SK-N-SH (cell line): ENCODE measurements around the gene CCDC61. TPM values are rescaled to one million over a fixed set of nuclear protein-coding genes. Genes with fewer than 3 reads are reported as not detected.
A peak's percentile ranks its signal among the peaks of the same experiment; 100 is the strongest.

ENCODE experiments used
- CTCF ChIA-PET: fragments of 300-600, 350-600 bp; formaldehyde crosslinking; extraction: SDS; loops from one replicate; lab custom pipeline; 2021; lab: Yijun Ruan, JAX
- POLR2A ChIA-PET: fragments of 350-600 bp; sonication (Branson Sonifier 250); formaldehyde crosslinking; extraction: SDS; loops from one replicate; lab custom pipeline; 2020; ENCODE audit warnings: antibody characterized with exemption, inconsistent platforms; lab: Yijun Ruan, JAX
- DNase-seq: peaks from one replicate; pipeline ENCODE4 v3.0.0; 2012
- H2AFZ ChIP-seq: fragments of 200-600 bp; sonication (generic); 2 replicates; pipeline ENCODE4 v1.8.1; 2016; ENCODE audit warnings: antibody characterized with exemption, mild to moderate bottlenecking, low read depth
- H3F3A ChIP-seq: fragments of 200-600 bp; sonication (generic); replicated peaks from 2 replicates; pipeline ENCODE3; 2016; ENCODE audit warnings: antibody characterized with exemption, mild to moderate bottlenecking; ENCODE audit not compliant: insufficient read depth
- H3K27ac ChIP-seq, 2 experiments: fragments of 200-500 bp in 1 of 2; fragments of 200-600 bp in 1 of 2; sonication (Bioruptor generic) in 1 of 2; sonication (generic), shearing (Covaris generic) in 1 of 2; 2 replicates each; pipeline versions ENCODE4 v1.5.1 to v1.6.1; 2014 to 2016; ENCODE audit warnings: low read depth in 2 of 2, inconsistent platforms in 1 of 2, low read length in 1 of 2, mild to moderate bottlenecking in 1 of 2, mixed read lengths in 1 of 2
- H3K27me3 ChIP-seq: fragments of 200-600 bp; sonication (generic), shearing (Covaris generic); 2 replicates; pipeline ENCODE4 v1.6.1; 2016; ENCODE audit warnings: mixed run types; ENCODE audit not compliant: insufficient read depth
- H3K36me3 ChIP-seq, 2 experiments: fragments of 200-500 bp in 1 of 2; fragments of 200-600 bp in 1 of 2; sonication (Bioruptor generic) in 1 of 2; sonication (generic) in 1 of 2; replicated peaks in 1 of 2; 2 replicates each; pipeline versions ENCODE3 to v1.5.1; 2014 to 2016; ENCODE audit warnings: low read length in 1 of 2, mild to moderate bottlenecking in 1 of 2; ENCODE audit not compliant: insufficient read depth in 2 of 2, control insufficient read depth in 1 of 2
- H3K4me1 ChIP-seq, 2 experiments: fragments of 200-500 bp in 1 of 2; fragments of 200-600 bp in 1 of 2; sonication (Bioruptor generic) in 1 of 2; sonication (generic), shearing (Covaris generic) in 1 of 2; 2 replicates each; pipeline versions ENCODE4 v1.5.1 to v1.6.1; 2014 to 2016; ENCODE audit warnings: low read depth in 1 of 2, low read length in 1 of 2, mixed run types in 1 of 2; ENCODE audit not compliant: insufficient read depth in 2 of 2, control insufficient read depth in 1 of 2
- H3K4me2 ChIP-seq: fragments of 200-600 bp; sonication (generic), shearing (Covaris generic); 2 replicates; pipeline ENCODE4 v1.6.1; 2017; ENCODE audit warnings: mixed run types
- H3K4me3 ChIP-seq, 2 experiments: fragments of 200-500 bp in 1 of 2; fragments of 200-600 bp in 1 of 2; sonication (Bioruptor generic) in 1 of 2; sonication (generic), shearing (Covaris generic) in 1 of 2; 2 replicates each; pipeline versions ENCODE4 v1.5.1 to v1.8.1; 2014 to 2016; ENCODE audit warnings: low read depth in 2 of 2, inconsistent platforms in 1 of 2, low read length in 1 of 2, mild to moderate bottlenecking in 1 of 2, mixed read lengths in 1 of 2, moderate library complexity in 1 of 2
- H3K79me2 ChIP-seq: fragments of 200-600 bp; sonication (generic); 2 replicates; pipeline ENCODE4 v1.8.1; 2017; ENCODE audit warnings: mild to moderate bottlenecking; ENCODE audit not compliant: insufficient read depth
- H3K9ac ChIP-seq: fragments of 200-600 bp; sonication (generic); 2 replicates; pipeline ENCODE4 v1.6.1; 2017; ENCODE audit warnings: mixed run types
- H3K9me2 ChIP-seq: fragments of 200-600 bp; sonication (generic); 2 replicates; pipeline ENCODE4 v1.6.1; 2017; ENCODE audit warnings: mixed run types
- H3K9me3 ChIP-seq: fragments of 200-600 bp; sonication (generic); 2 replicates; pipeline ENCODE4 v1.6.1; 2017; ENCODE audit warnings: mixed run types, mild to moderate bottlenecking, moderate library complexity
- H4K20me1 ChIP-seq: fragments of 200-600 bp; sonication (generic); 2 replicates; pipeline ENCODE4 v1.6.1; 2017; ENCODE audit warnings: mild to moderate bottlenecking, mixed run types; ENCODE audit not compliant: insufficient read depth
- CHD2 ChIP-seq: fragments of 150-350 bp; IDR thresholded peaks from 2 replicates; pipeline ENCODE4 v1.6.1; 2018; ENCODE audit warnings: low read length; ENCODE audit not compliant: partially characterized antibody
- CTCF ChIP-seq: fragments of 200-600 bp; sonication (generic); IDR thresholded peaks from 2 replicates; pipeline ENCODE4 v1.6.1; 2017; ENCODE audit warnings: antibody characterized with exemption, mild to moderate bottlenecking, moderate library complexity
- ELF1 ChIP-seq: IDR thresholded peaks from 2 replicates; pipeline ENCODE4 v1.4.0; 2012
- EP300 ChIP-seq, 2 experiments: IDR thresholded peaks; 2 replicates each; pipeline versions ENCODE4 v1.4.0 to v1.6.1; 2012; ENCODE audit warnings: borderline replicate concordance in 1 of 2, low read depth in 1 of 2, low read length in 1 of 2
- EZH2phosphoT487 ChIP-seq: fragments of 200-600 bp; sonication (generic); IDR thresholded peaks from 2 replicates; pipeline ENCODE4 v1.6.1; 2017; ENCODE audit warnings: low read depth, mixed run types, mild to moderate bottlenecking, antibody characterized with exemption, moderate library complexity, borderline replicate concordance
- FOSL2 ChIP-seq: IDR thresholded peaks from 2 replicates; pipeline ENCODE4 v1.4.0; 2012; ENCODE audit warnings: low read depth, mild to moderate bottlenecking, moderate library complexity, borderline replicate concordance
- FOXM1 ChIP-seq: IDR thresholded peaks from 2 replicates; pipeline ENCODE4 v1.4.0; 2012; ENCODE audit warnings: low read depth, mild to moderate bottlenecking
- GABPA ChIP-seq: IDR thresholded peaks from 2 replicates; pipeline ENCODE4 v1.4.0; 2012; ENCODE audit warnings: low read depth, mild to moderate bottlenecking
- IRF3 ChIP-seq: fragments of 150-350 bp; IDR thresholded peaks from 2 replicates; pipeline ENCODE4 v1.6.1; 2016; ENCODE audit warnings: mild to moderate bottlenecking, low read depth, low read length
- JUND ChIP-seq: IDR thresholded peaks from 2 replicates; pipeline ENCODE4 v1.4.0; 2012
- MAX ChIP-seq: IDR thresholded peaks from 2 replicates; pipeline ENCODE4 v1.4.0; 2012; ENCODE audit warnings: low read depth
- MEF2A ChIP-seq: IDR thresholded peaks from 2 replicates; pipeline ENCODE4 v1.4.0; 2012; ENCODE audit warnings: low read depth, borderline replicate concordance
- MXI1 ChIP-seq: IDR thresholded peaks from 2 replicates; pipeline ENCODE4 v1.6.1; 2012; ENCODE audit warnings: mild to moderate bottlenecking, low read depth, low read length, improper control_type of control experiment
- NFIC ChIP-seq: IDR thresholded peaks from 2 replicates; pipeline ENCODE4 v1.4.0; 2012; ENCODE audit warnings: borderline replicate concordance
- NRF1 ChIP-seq: IDR thresholded peaks from 2 replicates; pipeline ENCODE4 v1.6.1; 2012; ENCODE audit warnings: low read depth, mild to moderate bottlenecking, low read length
- POLR2AphosphoS5 ChIP-seq: IDR thresholded peaks from 2 replicates; pipeline ENCODE4 v1.6.1; 2012; ENCODE audit warnings: low read depth, low read length
- RCOR1 ChIP-seq: fragments of 150-350 bp; IDR thresholded peaks from 2 replicates; pipeline ENCODE4 v1.6.1; 2017; ENCODE audit warnings: antibody characterized with exemption, low read length
- REST ChIP-seq: IDR thresholded peaks from 2 replicates; pipeline ENCODE4 v1.6.1; 2012; ENCODE audit warnings: mild to moderate bottlenecking, low read depth, low read length, moderate library complexity
- RXRA ChIP-seq: IDR thresholded peaks from 2 replicates; pipeline ENCODE4 v1.4.0; 2012; ENCODE audit warnings: low read depth, mild to moderate bottlenecking, borderline replicate concordance
- USF2 ChIP-seq: fragments of 150-350 bp; IDR thresholded peaks from 2 replicates; pipeline ENCODE4 v1.6.1; 2017; ENCODE audit warnings: antibody characterized with exemption, low read length, low read depth, borderline replicate concordance
- YY1 ChIP-seq: IDR thresholded peaks from 2 replicates; pipeline ENCODE4 v1.4.0; 2012; ENCODE audit warnings: low read depth, mild to moderate bottlenecking
- ZBTB33 ChIP-seq: IDR thresholded peaks from 2 replicates; pipeline ENCODE4 v1.4.0; 2012; ENCODE audit warnings: low read depth, borderline replicate concordance
- WGBS: methylation state at CpG from one replicate; pipeline ENCODE4 v1.1.6; 2017; ENCODE audit warnings: low lambda C conversion rate; 5-methylcytosine and 5-hydroxymethylcytosine counted together
- polyA plus RNA-seq, 3 experiments: library from polyadenylated mRNA; depleted of rRNA; stranded (reverse); fragments of >200 nt; gene quantifications; 2 replicates each; pipeline ENCODE4 v1.2.3, GENCODE V29; 2012

The CCDC61 gene
- 6.8 and 7.6 TPM in 2 replicates for polyA plus RNA-seq (2012; rRNA removed)
- polyA plus RNA-seq (2012; cell fraction: cytosol; rRNA removed) = 2.4 and 4.4 TPM in 2 replicates
- polyA plus RNA-seq (2012; cell fraction: nucleus; rRNA removed) = 17.0 and 20.6 TPM in 2 replicates

- DNase-seq = peak; percentile 95
- CTCF ChIA-PET = interaction anchor here (1.0 to 1.4 kb wide), 4 partner anchors 20 to 111 kb away, joined by 3 to 5 read pairs (median 3); no protein-coding TSS in a partner anchor
- peak within 1 kb of the TSS; percentile 35 to 56 for H3K27ac ChIP-seq
- H3K79me2 ChIP-seq = peaks cover 19% of the 10 kb centered on the region
- H3K4me3 ChIP-seq = peak within 1 kb of the TSS; percentile 73 to 84
- H3K36me3 ChIP-seq = no peaks in the 10 kb centered on the region
- H3K9ac ChIP-seq = peak within 1 kb of the TSS; percentile 74
- peaks cover 0 to 12% of the 10 kb centered on the region in 2 experiments; a peak in 1 of 4 replicates for H3K4me1 ChIP-seq
- H3K9me2 ChIP-seq = no peaks in the 10 kb centered on the region
- POLR2A ChIA-PET = interaction anchor here (0.6 to 1.0 kb wide), 3 partner anchors 26 to 132 kb away, joined by 3 to 5 read pairs (median 3); partner anchors contain the start of gene MYPOP
- peak within 1 kb of the TSS; percentile 82 for H3K4me2 ChIP-seq
- no peaks in the 10 kb centered on the region for H3K27me3 ChIP-seq
- no peaks in the 10 kb centered on the region for H4K20me1 ChIP-seq
- 0% methylated on average over 32 of the region's 34 CpGs for WGBS
- H3K9me3 ChIP-seq = no peaks in the 10 kb centered on the region
- H3F3A ChIP-seq = peaks cover 12% of the 10 kb centered on the region
- peak within 1 kb of the TSS; percentile 92 for H2AFZ ChIP-seq
- TF ChIP-seq POLR2AphosphoS5 = peak; percentile 91
- no peak for TF ChIP-seq NFIC
- no peak; the same call in 1 of the 2 replicates for TF ChIP-seq USF2
- no peak for TF ChIP-seq FOSL2
- peak; percentile 69 for TF ChIP-seq GABPA
- TF ChIP-seq ZBTB33 = no peak
- TF ChIP-seq MEF2A = no peak
- peak; percentile 91 for TF ChIP-seq IRF3
- TF ChIP-seq CTCF = no peak
- TF ChIP-seq RXRA = no peak
- TF ChIP-seq RCOR1 = no peak
- TF ChIP-seq EZH2phosphoT487 = no peak
- no peak for TF ChIP-seq JUND
- TF ChIP-seq FOXM1 = no peak
- peak; percentile 91 for TF ChIP-seq NRF1
- no peak for TF ChIP-seq EP300 (IDR thresholded peaks at IDR 0.05; ENCODE audit: borderline replicate concordance in 1 of 2, low read depth in 1 of 2, low read length in 1 of 2)
- peak; percentile 93 for TF ChIP-seq CHD2
- no peak for TF ChIP-seq REST
- TF ChIP-seq YY1 = no peak
- TF ChIP-seq MXI1 = peak; percentile 97
- peak; percentile 87; the same call in 1 of the 2 replicates for TF ChIP-seq MAX
- peak; percentile 99 for TF ChIP-seq ELF1
These were observed at the start of gene CCDC61 for GRCh38 chr19:45994998-45995714. Gene CCDC61 (plus strand): TSS chr19:45995467. CDS start chr19:46003019, 7,552 bp downstream.
